Stimulated activated CD4-positive, alpha-beta T cell treated with anti-CD3 and anti-CD28 coated beads, Interleukin-12 subunit alpha, Interleukin-12 subunit beta, amount 100 ng/mL, for 4 hours (primary cell): ENCODE measurements around the gene WSCD2.

ENCODE experiments used
- DNase-seq: peaks from one replicate; pipeline ENCODE4 v3.0.0-alpha.2; 2020

The WSCD2 gene

DNA sequence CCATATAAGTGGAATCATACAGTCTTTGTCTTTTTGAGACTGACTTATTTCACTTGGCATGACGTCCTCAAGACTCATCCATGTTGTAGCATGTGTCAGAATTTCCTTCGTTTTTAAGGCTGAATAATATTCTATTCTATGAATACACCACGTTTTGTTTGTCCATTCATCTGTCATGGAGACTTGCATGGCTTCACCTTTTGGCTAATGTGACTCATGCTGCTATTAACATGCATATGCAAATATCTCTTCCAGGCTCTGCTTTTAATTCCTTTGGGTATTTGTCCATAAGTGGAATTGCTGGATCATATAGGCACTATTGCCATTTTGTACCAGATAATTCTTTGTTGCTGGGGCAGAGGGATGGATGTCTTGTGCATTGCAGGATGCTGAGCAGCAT, 19.6 kb upstream of the WSCD2 start:
- no peak for DNase-seq

DNA sequence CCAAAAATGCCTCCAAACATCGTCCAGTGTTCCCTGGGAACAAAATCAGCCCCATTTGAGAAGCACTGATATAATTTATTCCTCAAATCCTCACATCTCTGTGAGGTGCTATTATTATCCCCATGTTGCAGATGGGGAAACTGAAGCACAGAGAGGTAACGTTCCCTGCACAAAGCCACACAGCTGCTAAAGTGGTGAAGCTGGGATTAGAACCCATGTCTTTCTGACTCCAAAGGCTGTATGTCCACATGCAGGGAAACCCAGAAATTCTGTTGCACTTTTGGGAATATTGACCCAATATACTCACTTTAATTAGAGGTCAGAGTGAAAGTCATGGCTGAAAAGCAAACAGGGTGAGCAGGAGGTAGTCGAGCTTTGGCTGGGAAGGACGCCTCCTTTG, 19.1 kb upstream of the WSCD2 start:
- no peak for DNase-seq

DNA sequence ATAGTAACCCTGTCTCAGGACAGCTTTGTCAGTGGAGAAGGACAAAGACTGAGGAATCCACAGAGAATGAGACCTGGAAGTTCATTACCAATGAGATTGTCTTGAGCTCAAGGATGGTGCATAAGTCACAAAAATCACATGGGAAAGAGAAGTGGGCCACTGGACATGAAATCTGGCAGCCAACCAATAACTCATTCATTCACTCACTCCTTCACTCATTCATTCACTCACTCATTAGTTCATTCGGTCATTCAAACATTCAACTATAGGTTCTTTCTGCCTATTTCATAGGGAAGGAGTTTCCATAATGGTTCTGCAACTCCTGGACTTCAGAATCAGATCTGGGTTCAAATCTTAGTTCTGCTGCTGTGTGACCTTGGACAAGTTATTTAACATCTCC, 18.2 kb upstream of the WSCD2 start:
- DNase-seq: no peak

DNA sequence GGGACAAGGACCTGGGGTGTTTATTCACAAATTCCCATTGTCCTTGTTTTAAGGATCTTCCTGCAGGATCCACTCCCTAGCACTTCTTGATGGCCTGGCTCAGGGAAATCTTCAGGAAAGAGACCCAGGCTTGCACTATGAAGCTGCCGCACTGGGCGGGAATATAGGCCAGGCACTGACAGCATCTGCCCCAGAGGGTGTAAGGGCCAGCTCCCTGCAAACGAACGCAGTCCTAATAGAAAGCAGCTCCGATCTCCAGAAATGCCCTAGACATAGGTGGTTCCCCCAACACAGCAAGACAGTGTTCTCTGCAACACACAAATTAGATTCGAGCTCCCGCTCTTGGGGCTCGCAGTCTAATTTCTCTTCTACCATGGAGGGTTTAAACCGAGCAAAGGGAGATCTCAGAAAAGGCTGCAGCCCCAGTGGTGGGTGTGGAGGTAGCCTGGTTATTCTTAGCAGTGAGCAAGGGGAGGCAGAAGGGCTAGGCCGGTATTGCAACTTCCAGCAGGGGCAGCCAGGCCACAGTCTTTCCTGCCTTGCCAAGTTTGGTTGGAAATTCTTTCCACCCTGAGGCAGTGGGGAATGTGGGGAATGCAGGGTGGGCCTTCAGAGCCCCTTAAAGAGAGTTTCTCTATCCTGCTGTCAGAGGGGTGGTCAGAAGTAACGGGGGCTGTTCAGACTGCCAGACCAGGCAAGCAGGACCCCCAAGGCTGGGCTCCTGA, 16.1 kb upstream of the WSCD2 start:
- no peak for DNase-seq

DNA sequence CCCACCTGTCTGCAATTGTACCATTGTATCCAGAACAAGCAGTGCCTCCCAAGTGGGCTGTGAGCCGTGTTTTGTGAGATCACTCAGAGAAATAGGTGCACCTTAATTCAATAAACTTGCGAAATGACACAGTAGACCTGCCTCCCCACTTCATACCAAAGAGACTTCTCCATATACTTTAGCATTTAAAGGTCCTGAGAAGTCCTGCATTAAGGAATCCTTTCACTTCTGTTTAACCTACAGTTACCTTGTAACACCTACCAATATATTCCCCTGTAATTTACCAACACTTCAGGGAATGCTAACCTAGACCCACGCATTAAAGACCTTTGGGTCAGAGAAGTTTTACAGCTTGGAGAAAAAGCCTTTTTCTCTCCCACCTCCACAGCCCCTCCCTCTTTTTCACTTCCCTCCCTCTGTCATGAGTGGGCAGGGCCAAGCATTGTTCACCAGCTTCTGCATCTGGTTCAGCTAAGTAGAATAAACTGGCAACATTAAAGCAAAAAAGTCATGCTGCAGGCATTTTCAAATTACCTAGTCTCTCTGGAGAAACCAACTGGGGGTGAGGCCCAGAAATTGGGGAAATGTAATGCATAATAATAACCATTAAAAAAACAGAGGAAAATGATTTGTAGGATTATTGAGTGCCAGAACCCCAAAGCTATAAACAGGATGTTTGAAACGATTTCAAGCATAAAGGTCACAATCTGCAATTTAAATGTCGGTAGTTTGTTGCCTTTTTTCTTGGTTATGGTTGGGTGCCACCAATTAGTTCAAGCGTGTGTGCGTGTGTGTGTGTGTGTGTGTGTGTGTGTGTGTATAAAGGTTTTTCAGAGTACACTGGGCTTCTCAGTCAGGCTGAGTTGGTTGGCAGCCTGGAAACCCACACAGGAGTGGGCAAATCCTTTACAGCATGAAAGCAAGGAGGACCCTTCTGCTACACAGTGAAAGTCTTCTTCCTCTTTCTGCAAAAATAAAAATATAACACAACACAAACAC, 13.7 kb upstream of the WSCD2 start:
- DNase-seq: no peak

DNA sequence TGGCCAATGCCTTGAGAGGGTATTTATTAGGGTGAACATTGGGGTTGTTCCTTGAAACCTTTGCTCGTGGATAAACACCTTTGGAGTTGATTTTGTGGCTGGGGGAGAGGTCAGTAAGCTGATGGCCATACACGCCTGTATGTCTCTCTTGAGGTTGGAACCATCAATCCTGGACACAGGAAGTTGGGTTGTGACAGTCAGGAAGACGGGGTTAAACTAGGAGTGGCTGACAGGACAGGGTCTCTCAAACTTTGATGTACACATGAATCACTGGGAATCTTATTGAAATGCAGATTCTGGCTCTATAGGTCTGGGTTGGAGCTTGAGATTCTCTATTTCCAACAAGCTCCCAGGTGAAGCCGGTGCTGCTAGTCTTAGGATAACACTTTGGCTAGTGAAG, 12.8 kb upstream of the WSCD2 start:
- no peak for DNase-seq

DNA sequence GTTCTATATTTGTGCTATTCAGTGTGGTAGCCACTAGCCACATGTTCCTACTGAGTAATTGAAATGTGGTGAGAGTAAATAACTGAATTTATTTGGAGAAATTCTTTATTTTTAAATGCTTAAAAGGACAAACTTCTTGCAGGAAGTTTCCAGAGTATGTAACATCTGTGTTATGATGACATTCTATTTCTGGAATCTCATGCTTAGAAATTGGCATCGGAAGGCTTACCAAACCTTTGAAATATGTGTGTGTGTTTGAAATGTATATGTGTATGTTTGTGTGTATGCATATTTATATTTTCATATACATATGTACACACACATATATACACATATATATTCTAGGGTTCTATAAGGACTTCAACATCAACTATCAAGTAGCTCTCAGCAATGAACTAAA, 12.4 kb upstream of the WSCD2 start:
- no peak for DNase-seq

DNA sequence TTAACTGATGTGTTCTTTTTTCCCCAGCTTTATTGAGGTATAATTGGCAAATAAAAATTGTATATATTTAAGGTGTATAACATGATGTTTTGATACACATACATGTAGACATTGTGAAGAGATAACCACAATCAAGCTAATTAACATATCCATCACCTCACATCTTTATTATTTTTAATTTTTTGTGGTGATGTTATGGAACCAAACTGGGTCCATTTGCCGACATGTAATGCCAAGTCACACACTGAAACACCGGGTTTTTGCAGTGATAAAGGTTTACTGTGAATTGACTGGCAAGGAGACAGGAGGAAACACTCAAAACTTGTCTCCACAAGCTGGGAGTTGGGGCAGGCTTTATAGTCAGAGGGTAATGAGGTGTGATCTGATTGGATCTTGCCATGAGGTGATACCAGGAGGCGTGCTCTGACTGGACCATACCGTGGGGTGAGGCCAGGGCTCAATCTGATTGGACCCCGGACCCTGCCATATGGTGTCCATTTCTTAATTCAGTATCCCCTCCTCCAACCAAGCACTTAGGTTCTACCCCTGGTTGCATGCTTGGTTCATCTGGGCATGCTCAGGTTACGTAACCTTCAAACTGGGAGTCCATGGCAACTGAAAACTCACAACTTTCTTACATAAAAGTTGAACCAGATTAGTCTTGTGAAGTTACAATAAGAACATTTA, 11.8 kb upstream of the WSCD2 start:
- DNase-seq: no peak

DNA sequence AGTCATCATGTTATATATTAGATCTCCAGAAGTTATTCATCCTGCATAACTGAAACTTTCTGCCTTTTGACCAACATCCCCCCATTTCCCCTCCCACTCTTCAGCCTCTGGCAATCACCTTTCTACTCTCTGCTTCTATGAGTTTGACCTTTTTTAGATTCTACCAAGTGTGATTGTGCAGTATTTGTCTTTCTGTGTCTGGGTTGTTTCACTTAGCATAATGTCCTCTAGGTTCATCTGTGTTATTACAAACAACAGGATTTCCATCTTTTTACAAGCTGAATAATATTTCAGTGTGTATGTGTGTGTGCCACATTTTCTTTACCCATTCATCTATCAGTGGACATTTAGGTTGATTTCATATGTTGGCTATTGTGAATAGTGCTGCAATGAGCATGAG, 11.2 kb upstream of the WSCD2 start:
- DNase-seq: no peak

DNA sequence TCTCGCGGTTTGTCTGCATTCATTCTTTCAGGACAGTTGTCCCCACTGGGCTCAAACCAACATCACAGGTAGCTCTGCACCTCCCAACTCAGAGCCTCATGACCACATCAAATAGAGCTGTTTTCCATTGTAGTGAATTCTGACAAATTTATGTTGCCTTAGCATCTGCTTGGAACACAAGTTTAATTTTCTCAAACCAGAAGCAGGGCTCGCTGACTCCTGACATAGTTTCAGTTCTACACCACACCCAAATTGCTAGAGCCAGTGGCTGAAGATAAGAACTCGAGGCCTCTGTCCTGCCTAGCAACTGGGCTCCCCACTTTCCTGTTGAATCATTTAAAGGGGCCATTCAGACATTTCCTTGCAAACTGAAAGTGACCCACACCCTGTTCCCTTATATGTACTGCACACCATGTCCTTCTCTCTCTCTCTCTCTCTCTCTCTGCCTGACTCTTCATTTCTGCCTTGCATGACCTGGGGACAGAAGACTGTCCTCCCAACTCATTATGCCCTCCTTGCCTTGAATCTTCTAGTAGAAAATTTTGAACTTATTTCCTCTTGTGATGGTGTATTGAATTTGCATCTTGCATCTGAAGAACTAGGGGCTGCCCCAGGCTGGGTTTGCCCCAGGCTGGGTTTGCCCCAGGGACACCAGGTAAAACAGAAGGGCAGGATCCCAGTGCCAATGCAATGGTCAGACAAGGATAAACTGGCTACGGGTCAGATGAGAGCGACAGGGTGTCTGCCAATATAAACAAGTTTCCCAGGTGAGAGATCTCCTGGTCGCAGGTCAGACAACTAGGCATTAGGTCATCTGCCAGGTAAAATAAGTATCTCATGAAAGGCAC, 9.7 kb upstream of the WSCD2 start:
- DNase-seq: no peak

DNA sequence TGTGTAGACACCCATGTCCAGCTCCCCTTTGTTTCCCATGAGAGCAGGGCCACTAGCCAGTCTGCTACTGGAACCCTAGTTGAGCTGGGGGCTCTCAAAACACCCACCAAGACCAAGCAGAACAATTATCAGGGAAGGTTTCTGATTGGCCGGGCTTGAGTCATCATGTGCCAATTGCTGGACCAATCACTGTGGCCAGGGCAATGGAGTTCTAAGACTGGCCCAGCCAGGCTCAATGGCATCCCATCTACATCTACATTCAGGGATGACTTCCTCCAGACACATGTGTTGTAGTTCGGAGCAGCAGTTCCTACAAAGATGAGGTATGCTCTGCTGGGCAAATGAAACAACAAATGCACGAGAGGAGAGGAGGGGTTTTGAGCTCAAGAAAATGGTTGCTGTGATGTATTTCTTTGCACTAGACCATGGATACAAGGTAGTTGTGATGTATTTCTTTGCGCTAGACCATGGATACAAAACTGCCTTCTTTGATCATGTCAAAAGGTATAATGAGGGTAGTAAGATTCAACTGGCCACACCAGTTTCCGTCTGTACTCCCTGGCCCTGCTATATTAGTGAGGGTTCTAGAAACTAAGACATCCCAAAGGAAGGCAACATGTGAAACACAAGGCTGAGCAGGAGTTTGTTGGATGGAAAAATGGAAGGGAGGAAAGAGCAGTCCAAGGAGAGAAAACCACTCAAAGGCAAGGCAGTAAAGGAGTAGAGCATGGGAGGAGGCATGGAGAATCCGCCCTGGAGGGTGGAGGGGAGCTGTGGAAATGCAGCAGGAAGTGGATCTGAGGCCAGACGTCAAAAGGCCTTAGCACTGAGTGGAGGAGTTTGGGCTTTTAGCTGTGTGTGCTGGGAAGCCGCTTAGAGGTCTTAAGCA, 8.9 kb upstream of the WSCD2 start:
- DNase-seq: no peak

DNA sequence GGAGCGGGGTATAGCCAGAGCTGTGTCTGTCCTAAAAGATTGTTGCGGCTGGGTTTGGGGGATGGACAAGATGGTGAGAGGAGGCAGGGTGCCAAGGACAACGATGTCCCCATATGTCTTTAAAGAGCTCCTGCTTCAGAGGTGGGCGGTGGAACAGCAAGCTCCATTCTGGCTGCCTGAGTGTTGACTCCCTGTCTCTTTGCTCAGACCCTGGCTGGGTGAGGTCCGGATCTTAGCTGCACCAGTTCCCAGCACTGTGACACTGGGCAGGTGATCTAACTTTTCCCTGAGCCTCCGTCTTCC, 8.3 kb upstream of the WSCD2 start:
- DNase-seq: no peak

DNA sequence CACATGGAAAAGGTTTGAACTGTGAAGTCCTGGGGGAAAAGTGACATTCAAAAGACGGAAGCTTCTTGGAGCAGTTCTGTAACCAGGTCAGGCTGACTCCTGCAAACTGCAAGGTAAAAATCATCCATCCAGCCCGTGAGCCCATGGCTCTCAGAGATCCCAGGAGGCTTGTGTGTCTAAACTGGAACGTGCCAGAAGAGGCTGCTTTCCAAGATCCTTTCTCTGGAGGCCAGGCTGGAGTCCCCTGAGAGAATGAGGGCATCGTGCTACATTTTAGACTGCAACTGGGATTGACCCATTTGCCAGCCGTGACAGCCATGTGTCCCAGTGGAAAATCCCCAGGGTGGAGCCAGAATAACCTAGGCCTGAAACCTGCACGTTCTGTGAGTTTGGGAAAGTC, 7.8 kb upstream of the WSCD2 start:
- no peak for DNase-seq

DNA sequence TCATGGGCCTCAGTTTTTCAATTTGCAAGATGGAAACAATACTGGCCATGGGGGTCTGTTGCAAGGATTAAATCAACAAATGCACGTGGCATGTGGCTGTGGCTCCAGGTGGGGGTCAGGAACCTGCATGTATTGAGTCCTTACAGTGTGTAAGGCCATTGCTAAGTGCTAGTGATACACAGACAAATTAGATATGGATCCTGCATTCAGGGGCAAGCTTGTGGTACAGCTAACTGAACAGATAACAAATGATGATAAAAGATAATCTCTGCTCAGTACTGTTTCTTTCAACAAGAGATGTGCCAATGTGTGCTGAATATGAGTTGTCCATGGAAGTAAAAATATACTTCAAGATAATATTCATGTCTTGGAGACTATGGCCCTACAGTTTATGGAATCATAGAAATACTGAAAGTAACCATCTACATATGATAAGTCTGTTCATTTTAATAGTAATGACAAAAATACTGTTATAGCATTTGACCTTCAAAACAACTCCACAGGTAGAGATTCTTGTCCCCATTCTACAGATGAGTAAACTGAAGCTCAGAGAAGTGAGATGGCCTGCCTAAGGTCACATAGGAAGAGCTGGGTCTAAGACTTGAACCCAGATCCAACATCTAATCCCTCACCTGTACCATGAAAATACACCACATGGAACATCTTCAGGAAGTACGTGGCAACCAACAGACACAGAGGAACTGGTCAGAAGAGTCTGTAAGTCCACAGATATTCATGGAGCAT, 7.2 kb upstream of the WSCD2 start:
- no peak for DNase-seq

DNA sequence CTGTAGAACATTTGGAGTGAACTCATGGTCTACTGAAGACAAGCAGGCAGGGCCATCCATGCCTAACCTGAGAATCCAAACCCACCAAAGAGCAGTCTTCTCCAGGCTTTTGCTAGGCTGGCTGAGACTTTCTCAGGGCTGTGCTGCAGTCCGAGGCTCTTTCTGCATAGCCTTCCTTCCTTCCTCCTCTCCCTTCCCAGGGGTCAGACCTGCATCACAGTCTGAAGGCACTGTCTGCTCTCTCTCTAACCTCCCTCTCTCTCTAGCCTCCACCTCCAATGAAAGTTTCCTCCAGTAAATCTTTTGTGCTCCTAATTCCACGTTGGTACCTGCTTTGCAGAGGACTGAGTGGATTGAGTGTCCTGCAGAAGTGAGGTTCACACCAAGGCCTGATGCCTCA, 6.4 kb upstream of the WSCD2 start:
- DNase-seq: no peak

DNA sequence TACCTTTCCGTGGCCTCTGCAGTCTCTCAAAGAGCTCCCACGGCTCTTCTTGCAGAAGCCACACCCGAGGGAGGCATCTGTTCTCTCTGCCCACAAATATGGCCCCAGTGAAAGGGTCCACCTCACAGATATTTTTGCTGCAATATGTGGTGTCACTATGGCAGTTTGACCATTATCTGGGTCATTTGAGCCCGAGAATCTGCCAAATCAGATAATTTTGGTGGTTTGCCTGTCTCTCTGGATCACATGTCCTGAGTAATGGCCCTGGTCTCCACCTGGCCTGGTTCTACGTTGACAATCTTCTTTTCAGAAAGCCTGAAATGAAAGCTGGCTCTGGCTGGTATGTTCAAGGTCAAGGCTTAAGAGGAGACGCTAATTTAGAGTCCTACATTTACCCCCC, 5.7 kb upstream of the WSCD2 start:
- no peak for DNase-seq

DNA sequence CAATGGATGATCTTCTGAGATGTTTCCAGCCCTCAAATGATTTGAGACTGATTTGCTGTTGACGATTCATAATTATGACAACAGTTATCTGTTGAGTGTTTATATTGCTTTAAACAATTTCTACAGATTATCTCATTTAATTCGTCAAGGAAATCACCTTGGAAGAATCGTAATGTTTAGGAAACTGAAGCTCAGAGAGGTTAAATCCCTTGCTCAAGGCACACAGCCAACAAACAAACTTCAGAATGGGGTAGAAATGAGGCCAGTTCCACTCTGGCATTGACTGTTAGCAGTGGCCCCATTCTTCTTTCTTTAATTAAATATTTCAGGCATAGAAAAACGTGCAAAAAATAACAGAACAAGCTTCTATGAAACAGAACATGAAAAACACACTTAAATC, 4.0 kb upstream of the WSCD2 start:
- no peak for DNase-seq

DNA sequence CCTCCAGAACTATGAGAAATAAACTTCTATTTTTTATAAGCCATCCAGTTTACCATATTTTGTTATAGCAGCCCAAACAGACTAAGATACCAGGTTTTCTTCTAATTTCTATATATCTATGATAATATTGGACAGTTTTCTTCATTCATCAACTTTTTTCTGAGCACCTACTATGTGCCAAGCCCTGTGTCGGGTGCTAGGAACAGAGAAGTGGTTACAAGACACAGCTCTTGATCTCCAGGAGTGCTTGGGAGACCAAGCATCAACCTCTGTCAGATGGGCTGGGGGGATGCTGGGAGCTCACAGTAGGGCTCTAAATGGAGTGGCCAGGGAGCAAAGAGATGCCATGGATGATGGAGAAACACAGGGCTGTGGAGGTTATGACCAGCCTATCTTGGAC, 2.9 kb upstream of the WSCD2 start:
- no peak for DNase-seq

DNA sequence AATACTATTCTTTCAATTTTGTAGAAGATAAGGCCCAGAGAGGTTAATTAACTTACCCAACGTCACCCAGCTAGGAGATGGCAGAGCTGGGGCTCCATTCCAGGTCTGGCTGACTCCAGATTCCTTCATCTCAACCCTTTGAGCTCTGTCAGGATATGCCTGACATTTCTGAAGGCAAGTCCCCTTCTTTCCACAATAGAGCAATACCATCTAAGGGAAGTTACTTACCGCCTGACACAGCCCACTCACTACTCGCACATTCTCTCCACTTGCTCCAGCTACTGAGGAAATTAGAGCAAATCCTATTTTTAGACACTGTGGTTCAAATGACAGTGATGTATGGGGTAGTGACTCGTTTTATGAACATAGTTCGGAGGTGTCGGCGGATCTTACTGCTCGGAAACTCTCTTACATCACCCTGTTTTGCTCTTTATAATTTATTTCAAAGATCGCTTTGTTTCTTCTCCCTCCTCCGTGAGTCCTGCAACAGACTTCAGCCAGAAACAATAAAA, 2.0 kb upstream of the WSCD2 start:
- no peak for DNase-seq

DNA sequence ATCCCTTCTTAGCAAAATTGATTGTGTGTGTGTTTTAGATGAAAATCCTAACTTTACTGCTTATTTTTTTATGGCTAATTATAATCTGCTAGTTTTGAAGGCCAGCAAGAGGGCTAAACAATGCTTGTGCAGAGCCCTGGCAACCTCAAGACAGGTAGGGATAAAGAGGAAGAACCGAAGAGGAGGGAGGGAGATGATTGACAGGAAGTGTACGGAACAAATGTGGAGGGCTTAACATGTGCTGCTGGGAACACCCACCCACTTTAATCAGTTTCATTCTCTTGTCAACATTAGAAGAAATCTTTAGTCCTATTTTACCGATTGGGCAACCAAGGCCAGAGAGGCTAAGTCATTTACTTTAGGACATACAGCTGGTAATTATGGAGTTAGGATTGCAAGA, 1.4 kb upstream of the WSCD2 start:
- no peak for DNase-seq
